Activated CD4-positive, alpha-beta memory T cell treated with anti-CD3 and anti-CD28 coated beads, Interleukin-2, amount 10 ng/mL, durations not matched to agents 7 days and 5 days (primary cell): ENCODE measurements around the gene LRRC14B. TPM values are rescaled to one million over a fixed set of nuclear protein-coding genes. Genes with fewer than 3 reads are reported as not detected.

Experiments
- CTCF ChIA-PET: fragments of 350-600 bp; sonication (Branson Sonifier 250); formaldehyde crosslinking; loops from one replicate; lab custom pipeline; 2021; ENCODE audit warnings: antibody characterized with exemption, inconsistent platforms; lab: Charles Lee
- POLR2A ChIA-PET: fragments of 350-600 bp; sonication (Branson Sonifier 250); formaldehyde crosslinking; loops from one replicate; lab custom pipeline; 2021; ENCODE audit warnings: antibody characterized with exemption; lab: Charles Lee
- DNase-seq: peaks from one replicate; pipeline ENCODE4 v3.0.0-alpha.2; 2020
- H3K27ac Mint-ChIP-seq: one replicate; pipeline ENCODE4 v1.8.0; 2021; ENCODE audit warnings: mild to moderate bottlenecking, mixed read lengths
- H3K27me3 Mint-ChIP-seq: one replicate; pipeline ENCODE4 v1.8.0; 2021; ENCODE audit warnings: mixed read lengths
- H3K36me3 Mint-ChIP-seq: one replicate; pipeline ENCODE4 v1.8.0; 2021; ENCODE audit warnings: low read depth, mixed read lengths
- H3K4me1 Mint-ChIP-seq: one replicate; pipeline ENCODE4 v1.8.0; 2021; ENCODE audit warnings: mixed read lengths
- H3K4me3 Mint-ChIP-seq: one replicate; pipeline ENCODE4 v1.8.0; 2021; ENCODE audit warnings: mild to moderate bottlenecking, mixed read lengths
- H3K9me3 Mint-ChIP-seq: one replicate; pipeline ENCODE4 v1.8.0; 2021; ENCODE audit warnings: mixed read lengths
- total RNA-seq, 2 experiments: library from RNA; stranded (reverse); gene quantifications; one replicate each; pipeline ENCODE4 v1.2.3, GENCODE V29; 2021

LRRC14B gene
- not detected for total RNA-seq

DNA sequence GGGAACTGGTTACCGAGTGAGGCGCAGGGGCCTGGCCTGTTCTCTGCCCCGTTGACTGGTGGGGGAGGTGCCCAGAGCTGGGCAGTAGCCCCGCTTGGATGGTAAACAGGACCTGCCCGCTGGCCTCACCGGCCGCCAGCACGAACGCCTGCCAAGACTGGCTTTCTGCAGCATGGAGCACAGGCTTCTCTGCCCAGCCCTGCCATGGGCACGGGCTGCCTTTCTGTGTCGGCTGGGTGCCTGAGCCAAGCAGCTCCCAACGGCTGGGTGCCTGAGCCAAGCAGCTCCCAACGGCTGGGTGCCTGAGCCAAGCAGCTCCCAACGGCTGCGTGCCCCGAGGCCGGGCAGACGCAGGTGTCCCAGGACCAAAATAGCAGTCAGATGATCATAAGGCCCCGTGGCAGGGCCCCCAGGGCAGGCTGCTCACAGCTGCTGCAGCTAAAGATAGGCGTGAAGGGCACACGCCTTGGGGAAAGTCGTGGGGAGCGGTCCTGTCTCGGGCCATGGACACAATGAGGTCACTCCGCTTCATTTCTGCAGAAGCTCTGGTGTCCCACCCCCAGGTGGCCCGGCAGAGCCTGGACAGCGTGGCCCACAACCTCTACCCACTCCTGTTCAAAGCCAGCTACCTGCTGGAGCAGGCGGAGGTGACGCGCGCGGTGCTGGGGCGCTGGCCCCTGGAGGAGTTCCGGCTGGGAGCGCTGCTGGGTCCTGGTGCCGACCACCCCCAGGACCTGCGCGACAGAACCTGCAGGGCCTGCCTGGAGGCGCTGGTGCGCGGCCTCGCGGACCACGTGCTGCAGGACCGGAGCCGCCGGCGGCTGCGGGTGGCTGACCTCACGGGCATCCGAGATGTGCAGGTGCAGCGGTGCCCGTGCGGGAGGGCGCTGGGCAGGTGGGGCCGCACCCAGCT is at the start of gene LRRC14B:
Gene LRRC14B (plus strand): TSS at position 460 of the 913 bp plus-strand sequence. CDS start 44 bp downstream, at position 504.
- ChIA-PET CTCF (interaction anchor here (1.2 kb wide), 1 partner anchor 28 kb away, joined by 4 read pairs; no protein-coding TSS in a partner anchor), POLR2A (interaction anchor here (1.6 to 1.7 kb wide), 2 partner anchors 27 to 80 kb away, joined by 4 to 7 read pairs; partner anchors contain the start of genes CCDC127, PDCD6 and SDHA)
- Mint-ChIP-seq H3K27ac (no peak within 1 kb of the TSS), H3K9me3 (no peaks in the 10 kb centered on the region), H3K4me1 (peaks cover 9% of the 10 kb centered on the region), H3K4me3 (no peak within 1 kb of the TSS), H3K36me3 (no peaks in the 10 kb centered on the region), H3K27me3 (no peaks in the 10 kb centered on the region)
- no peak for DNase-seq

DNA sequence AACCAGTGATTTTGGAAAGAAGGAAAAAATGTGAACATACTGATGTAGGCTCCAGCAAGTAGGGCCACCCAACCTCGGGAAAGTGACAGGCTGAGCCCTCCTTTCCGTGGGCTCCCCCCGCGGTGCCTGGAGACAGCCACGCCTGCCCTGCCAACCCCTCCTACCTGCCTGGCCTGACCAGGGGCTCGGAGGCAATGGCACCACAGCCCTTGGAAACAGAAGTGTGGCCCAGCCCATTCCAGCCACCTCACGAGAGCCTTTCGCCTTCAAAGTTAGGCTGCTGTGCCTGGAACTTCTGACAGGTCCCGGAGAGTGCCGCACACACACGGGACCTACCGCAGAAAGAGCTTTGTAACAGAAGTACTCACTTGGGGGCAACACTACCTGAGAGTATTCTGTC is 49.5 kb upstream of the LRRC14B start:
- no peaks in the 10 kb centered on the region for H3K4me1 Mint-ChIP-seq
- no peak for DNase-seq
- H3K27ac Mint-ChIP-seq: no peak overlapping the region
- H3K36me3 Mint-ChIP-seq: no peaks in the 10 kb centered on the region
- CTCF ChIA-PET: no interaction called here
- H3K9me3 Mint-ChIP-seq: peaks cover 2% of the 10 kb centered on the region
- no peak overlapping the region for H3K4me3 Mint-ChIP-seq
- POLR2A ChIA-PET: no interaction called here
- H3K27me3 Mint-ChIP-seq: no peaks in the 10 kb centered on the region

DNA sequence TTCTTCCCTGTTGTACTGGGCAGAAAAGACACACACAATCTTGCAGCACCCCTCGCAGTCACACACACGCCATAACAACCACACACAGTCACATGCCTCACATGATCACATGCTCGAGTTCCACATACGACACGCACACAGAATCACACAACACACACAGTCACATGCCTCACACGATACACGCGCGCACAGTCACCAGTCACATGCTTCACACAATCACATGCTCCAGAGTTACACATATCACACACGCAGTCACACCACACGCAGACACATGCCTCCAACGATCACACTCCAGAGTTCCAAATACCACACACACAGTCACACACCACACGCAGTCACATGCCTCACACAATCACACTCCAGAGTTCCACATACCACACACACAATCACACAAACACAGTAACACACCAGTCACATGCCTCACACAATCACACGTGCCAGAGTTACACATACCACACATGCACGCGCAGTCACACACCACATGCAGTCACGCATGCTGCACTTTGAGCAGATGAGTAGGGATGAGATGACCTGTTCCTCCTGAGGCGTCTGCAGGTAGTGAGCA is 49.0 kb upstream of the LRRC14B start:
- Mint-ChIP-seq H3K27ac (no peak overlapping the region), H3K4me3 (no peak overlapping the region), H3K27me3 (no peaks in the 10 kb centered on the region), H3K36me3 (no peaks in the 10 kb centered on the region), H3K9me3 (peaks cover 7% of the 10 kb centered on the region), H3K4me1 (no peaks in the 10 kb centered on the region)
- CTCF ChIA-PET: no interaction called here
- DNase-seq: no peak
- POLR2A ChIA-PET: no interaction called here

DNA sequence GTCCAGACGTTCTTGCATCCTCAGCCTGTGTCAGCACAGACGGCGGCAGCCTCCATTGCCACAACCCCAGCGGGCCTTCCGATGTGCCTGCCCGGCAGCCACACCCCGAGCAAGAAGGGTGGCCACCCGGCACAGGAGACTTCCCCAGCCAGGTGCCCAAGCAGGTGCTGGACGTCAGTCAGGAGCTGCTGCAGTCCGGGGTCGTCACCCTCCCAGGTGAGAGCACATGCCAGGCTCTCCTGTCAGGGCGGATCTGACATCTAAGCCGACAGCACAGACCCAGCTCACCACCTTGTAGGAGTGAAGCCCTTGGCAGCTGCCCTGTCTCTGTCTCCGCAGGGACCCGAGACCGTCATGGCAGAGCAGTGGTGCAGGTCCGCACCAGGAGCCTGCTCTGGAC is 48.3 kb upstream of the LRRC14B start:
- H3K4me3 Mint-ChIP-seq: no peak overlapping the region
- no peak for DNase-seq
- H3K27ac Mint-ChIP-seq: no peak overlapping the region
- ChIA-PET POLR2A (no interaction called here), CTCF (no interaction called here)
- H3K9me3 Mint-ChIP-seq: peaks cover 15% of the 10 kb centered on the region
- no peaks in the 10 kb centered on the region for H3K36me3 Mint-ChIP-seq
- no peaks in the 10 kb centered on the region for H3K4me1 Mint-ChIP-seq
- peaks cover 4% of the 10 kb centered on the region for H3K27me3 Mint-ChIP-seq

DNA sequence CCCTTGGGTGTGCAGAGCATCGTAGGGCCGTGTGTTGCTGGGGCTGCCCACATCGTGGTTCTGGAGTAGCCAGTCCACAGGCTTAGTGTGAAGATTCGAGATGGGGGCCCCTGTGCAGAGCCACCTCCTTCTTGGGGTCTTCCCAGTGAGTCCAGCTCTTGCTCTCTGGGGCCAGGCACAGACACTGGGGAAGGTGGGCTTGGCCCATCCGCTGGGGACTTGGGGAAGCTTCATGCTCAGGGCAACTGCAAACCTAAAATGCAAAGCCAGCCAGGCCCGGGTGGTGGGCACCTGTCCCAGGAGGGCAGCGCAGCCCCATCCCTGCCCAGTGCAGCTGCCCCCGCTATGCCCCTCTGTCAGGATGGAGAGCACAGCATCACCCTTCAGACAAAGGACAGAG is 46.4 kb upstream of the LRRC14B start:
- Mint-ChIP-seq H3K9me3 (peaks cover 15% of the 10 kb centered on the region), H3K36me3 (no peaks in the 10 kb centered on the region), H3K27ac (no peak overlapping the region), H3K27me3 (peaks cover 4% of the 10 kb centered on the region), H3K4me3 (no peak overlapping the region), H3K4me1 (no peaks in the 10 kb centered on the region)
- ChIA-PET POLR2A (no interaction called here), CTCF (no interaction called here)
- DNase-seq: no peak

DNA sequence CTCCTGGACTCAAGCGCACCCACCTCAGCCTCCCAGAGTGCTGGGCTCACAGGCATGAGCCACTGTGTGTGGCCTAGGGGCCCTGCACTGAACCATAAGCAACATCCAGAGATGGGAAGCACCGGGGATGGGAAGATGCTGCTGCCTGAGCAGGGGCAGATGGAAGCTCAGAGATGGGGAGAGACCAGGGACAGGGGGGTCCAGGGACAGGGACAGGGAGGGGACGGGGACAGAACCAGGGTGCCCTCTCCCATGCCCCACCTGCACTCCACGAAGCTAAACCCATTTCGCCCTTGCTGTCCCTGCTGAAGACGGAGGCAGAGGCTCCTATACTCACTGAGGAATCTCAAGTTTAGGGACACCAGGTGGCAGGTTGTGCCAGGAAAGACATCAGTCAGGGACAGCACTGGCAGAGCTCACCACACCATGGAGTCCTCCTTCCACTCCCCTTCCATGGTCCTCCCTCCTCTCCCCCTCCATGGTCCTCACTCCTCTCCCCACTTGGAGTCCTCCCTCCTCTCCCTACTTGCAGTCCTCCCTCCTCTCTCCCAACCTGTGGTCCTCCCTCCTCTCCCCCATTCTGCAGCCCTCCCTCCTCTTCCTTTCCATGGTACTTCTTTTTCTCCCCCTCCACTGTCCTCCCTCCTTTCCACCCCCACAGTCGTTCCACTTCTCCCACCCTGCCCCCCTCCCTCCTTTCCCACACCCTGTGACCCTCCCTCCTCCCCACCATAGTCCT is 45.5 kb upstream of the LRRC14B start:
- DNase-seq: no peak
- Mint-ChIP-seq H3K4me1 (no peaks in the 10 kb centered on the region), H3K27ac (no peak overlapping the region), H3K27me3 (peaks cover 4% of the 10 kb centered on the region), H3K9me3 (peaks cover 15% of the 10 kb centered on the region), H3K36me3 (no peaks in the 10 kb centered on the region), H3K4me3 (no peak overlapping the region)
- ChIA-PET CTCF (no interaction called here), POLR2A (no interaction called here)

DNA sequence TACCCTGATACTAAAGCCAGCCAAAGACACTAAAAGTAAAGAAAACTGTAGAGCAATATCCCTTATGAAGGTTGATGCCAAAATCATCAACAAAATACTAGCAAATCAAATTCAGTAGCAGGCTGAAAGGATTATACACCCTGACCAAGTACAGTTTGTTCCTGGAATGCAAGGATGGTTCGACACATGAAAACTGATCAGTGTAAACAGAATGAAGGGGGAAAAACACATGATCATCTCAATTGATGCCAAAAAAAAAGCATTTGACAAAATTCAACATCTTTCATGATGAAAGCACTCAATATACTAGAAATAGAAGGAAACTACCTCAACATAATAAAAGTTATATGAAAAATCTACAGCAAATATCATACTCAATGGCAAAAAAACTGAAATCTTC is 43.5 kb upstream of the LRRC14B start:
- DNase-seq: no peak
- Mint-ChIP-seq H3K27me3 (peaks cover 4% of the 10 kb centered on the region), H3K9me3 (peaks cover 15% of the 10 kb centered on the region), H3K27ac (no peak overlapping the region), H3K4me3 (no peak overlapping the region), H3K36me3 (no peaks in the 10 kb centered on the region), H3K4me1 (no peaks in the 10 kb centered on the region)
- CTCF ChIA-PET: no interaction called here
- POLR2A ChIA-PET: no interaction called here

DNA sequence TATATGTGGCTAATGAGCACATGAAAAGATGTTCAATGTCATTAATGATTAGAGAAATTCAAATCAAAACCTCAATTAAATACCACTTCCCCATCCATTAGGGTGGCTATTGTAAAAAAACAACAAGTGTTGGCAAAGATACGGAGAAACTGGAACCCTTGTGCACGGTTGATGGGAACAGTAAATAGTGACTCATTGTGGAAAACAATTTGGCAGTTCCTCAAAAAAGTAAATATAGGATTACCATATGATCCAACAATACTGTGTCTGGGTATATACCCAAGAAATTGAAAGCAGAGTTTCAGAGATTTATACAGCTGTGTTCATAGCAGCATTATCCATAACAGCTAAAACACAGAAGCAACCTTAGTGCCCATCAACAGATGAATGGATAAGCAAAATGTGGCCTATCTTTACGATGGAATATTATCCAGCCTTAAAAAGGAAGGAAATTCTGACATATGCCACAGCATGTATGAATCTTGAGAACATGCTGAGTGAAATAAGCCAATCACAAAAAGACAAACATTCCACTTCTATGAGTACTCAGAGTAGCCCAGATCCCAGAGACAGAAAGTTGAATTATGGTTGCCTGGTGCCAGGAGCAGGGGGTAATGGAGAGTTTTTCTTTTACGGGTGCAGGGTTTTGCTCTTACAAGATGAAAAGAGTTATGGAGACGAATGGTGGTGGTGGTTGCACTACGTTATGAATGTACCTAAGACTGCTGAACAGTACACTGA is 41.4 kb upstream of the LRRC14B start:
- no peaks in the 10 kb centered on the region for H3K36me3 Mint-ChIP-seq
- H3K4me1 Mint-ChIP-seq: no peaks in the 10 kb centered on the region
- DNase-seq: peak; percentile 8
- CTCF ChIA-PET: no interaction called here
- H3K27ac Mint-ChIP-seq: no peak overlapping the region
- peaks cover 15% of the 10 kb centered on the region for H3K9me3 Mint-ChIP-seq
- no peak overlapping the region for H3K4me3 Mint-ChIP-seq
- peaks cover 4% of the 10 kb centered on the region for H3K27me3 Mint-ChIP-seq
- POLR2A ChIA-PET: no interaction called here

DNA sequence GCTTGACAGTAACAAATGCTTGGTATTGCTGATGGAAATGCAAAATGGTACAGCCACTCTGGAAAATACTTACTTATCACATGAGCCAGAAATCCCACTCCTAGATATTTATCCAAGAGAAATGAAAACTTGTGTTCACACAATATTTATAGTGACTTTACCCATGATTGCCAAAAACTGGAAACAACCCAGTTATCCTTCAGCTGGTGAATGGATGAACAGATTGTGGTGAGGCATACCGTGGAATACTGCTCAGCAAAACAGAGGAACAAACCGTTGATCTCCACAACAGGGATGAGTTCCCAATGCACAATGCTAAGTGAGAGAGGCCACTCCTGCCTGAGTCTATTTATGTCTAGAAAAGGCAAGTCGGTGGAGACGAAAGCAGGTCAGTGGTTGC is 40.5 kb upstream of the LRRC14B start:
- Mint-ChIP-seq H3K4me3 (no peak overlapping the region), H3K36me3 (no peaks in the 10 kb centered on the region), H3K9me3 (peaks cover 15% of the 10 kb centered on the region), H3K27ac (no peak overlapping the region), H3K4me1 (no peaks in the 10 kb centered on the region), H3K27me3 (peaks cover 4% of the 10 kb centered on the region)
- CTCF ChIA-PET: no interaction called here
- DNase-seq: no peak
- POLR2A ChIA-PET: no interaction called here

DNA sequence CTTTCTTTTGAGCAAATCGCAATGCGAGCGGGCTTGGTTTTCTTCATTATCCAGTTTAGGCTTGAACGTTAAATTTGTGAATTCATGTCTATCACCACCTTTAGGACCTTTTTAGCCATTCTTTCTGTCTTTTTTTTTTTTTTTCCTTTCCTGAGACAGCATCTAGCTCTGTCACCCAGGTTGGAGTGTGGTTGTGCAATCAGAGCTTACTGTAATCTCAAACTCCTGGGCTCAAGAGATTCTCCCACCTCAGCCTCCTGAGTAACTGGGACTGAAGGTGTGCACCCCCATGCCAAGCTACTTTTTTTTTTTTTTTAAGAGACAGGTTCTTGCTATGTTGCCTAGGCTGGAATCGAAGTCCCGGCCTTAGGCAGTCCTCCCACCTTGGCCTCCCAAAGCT is 39.2 kb upstream of the LRRC14B start:
- Mint-ChIP-seq H3K27ac (no peak overlapping the region), H3K4me1 (no peaks in the 10 kb centered on the region), H3K36me3 (no peaks in the 10 kb centered on the region), H3K27me3 (peaks cover 4% of the 10 kb centered on the region), H3K4me3 (no peak overlapping the region), H3K9me3 (peaks cover 10% of the 10 kb centered on the region)
- no peak for DNase-seq
- POLR2A ChIA-PET: no interaction called here
- CTCF ChIA-PET: no interaction called here

DNA sequence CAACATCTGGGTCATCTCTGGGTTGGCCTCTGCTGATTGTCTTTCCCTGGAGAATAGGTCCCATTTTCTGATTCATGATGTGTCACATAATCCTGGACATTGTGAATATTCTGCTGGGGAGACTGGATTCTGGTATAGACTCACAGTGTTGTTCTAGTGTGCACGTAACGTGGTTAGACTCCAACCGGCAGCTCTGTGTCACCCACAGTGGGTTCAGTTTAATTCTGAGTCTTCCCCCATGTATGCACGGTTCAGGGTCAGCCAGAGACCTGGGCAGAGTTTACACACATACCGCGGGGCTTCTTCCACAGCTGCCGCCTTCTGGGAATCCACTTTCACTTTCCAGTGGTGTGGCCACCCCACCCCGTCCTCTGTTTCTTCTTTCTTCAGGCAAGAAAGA is 38.0 kb upstream of the LRRC14B start:
- ChIA-PET CTCF (no interaction called here), POLR2A (no interaction called here)
- H3K9me3 Mint-ChIP-seq: no peaks in the 10 kb centered on the region
- no peak overlapping the region for H3K27ac Mint-ChIP-seq
- H3K27me3 Mint-ChIP-seq: no peaks in the 10 kb centered on the region
- H3K36me3 Mint-ChIP-seq: no peaks in the 10 kb centered on the region
- DNase-seq: no peak
- no peaks in the 10 kb centered on the region for H3K4me1 Mint-ChIP-seq
- no peak overlapping the region for H3K4me3 Mint-ChIP-seq

DNA sequence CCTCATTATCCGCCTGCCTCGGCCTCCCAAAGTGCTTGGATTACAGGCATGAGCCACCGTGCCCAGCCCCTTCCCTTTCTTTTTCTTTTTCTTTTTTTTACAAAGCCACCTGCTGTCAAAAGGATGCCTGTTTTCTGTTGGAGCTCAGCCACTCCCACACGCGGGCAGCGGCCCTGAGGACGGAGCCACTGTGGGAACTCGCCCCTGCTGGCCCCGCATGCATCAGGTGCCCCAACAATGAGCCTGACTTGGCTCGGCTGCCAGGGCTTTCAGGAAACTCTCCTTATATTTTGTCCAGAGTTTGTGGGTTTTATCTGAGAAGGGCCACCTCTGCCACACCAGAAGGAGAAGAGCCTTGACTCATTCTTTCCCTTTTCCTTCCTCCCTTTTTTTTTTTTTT is 37.1 kb upstream of the LRRC14B start:
- POLR2A ChIA-PET: no interaction called here
- no peaks in the 10 kb centered on the region for H3K4me1 Mint-ChIP-seq
- H3K4me3 Mint-ChIP-seq: no peak overlapping the region
- no peaks in the 10 kb centered on the region for H3K9me3 Mint-ChIP-seq
- H3K36me3 Mint-ChIP-seq: no peaks in the 10 kb centered on the region
- CTCF ChIA-PET: no interaction called here
- DNase-seq: no peak
- H3K27me3 Mint-ChIP-seq: no peaks in the 10 kb centered on the region
- H3K27ac Mint-ChIP-seq: no peak overlapping the region

DNA sequence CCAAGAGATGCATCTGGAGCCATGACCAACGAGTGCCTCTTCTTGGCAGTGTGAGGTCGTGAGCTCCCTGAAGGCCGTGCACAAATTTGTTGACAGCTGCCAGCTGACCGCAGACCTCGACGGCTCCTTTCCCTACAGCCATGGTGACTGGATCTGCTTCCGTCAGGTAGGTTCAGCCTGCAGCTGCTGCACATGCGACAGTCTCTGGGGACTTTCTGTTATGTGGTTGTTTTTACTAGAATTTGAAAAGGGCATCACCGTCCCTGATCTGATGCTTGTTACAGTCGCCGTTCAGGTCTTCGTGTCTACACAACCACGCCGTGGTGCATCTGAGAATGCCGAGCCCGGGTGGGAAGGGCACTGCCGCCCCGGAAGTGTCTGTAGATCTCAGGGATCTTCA is 36.5 kb upstream of the LRRC14B start:
- Mint-ChIP-seq H3K27me3 (no peaks in the 10 kb centered on the region), H3K27ac (no peak overlapping the region), H3K36me3 (no peaks in the 10 kb centered on the region), H3K9me3 (no peaks in the 10 kb centered on the region), H3K4me3 (no peak overlapping the region), H3K4me1 (no peaks in the 10 kb centered on the region)
- ChIA-PET CTCF (no interaction called here), POLR2A (no interaction called here)
- DNase-seq: no peak
